HG02571 (cell line): ENCODE results near the gene QRSL1.
A peak's percentile ranks its signal among the peaks of the same experiment; 100 is the strongest.
"Not testable (repeated sequence)": the region's sequence is repeated elsewhere in the genome, so short reads cannot be mapped to it uniquely, and the experiment has no call there.

ENCODE experiments used
- ATAC-seq: cut with Tn5 transposase; IDR thresholded peaks from one replicate; pipeline ENCODE4 v1.9.1; 2021; ENCODE audit warnings: mild to moderate bottlenecking, moderate library complexity; ENCODE audit not compliant: unreplicated experiment

The QRSL1 gene

GRCh38 chr6:106674541-106675229 lies 45.3 kb downstream of the QRSL1 start:
- no peak for ATAC-seq

- no peak for ATAC-seq
Measured at GRCh38 chr6:106677282-106677681, 47.9 kb downstream of the QRSL1 start.

- ATAC-seq: no peak
Measured at GRCh38 chr6:106684011-106684410, 54.6 kb downstream of the QRSL1 start.

GRCh38 chr6:106685833-106686232 lies 56.5 kb downstream of the QRSL1 start:
- ATAC-seq: no peak

- ATAC-seq: no peak
Measured at GRCh38 chr6:106688177-106688951, 59.0 kb downstream of the QRSL1 start.

- ATAC-seq: no peak
Measured at GRCh38 chr6:106692112-106692818, 62.9 kb downstream of the QRSL1 start.

- ATAC-seq: no peak
Measured at GRCh38 chr6:106692819-106693208, 63.4 kb downstream of the QRSL1 start.

- ATAC-seq: no peak
Measured at GRCh38 chr6:106693418-106693817, 64.0 kb downstream of the QRSL1 start.

GRCh38 chr6:106694343-106694742 lies 65.0 kb downstream of the QRSL1 start:
- no peak for ATAC-seq

GRCh38 chr6:106700581-106700980 lies 71.2 kb downstream of the QRSL1 start:
- ATAC-seq: no peak

GRCh38 chr6:106701201-106701600 lies 71.8 kb downstream of the QRSL1 start:
- ATAC-seq: not testable (repeated sequence)

GRCh38 chr6:106702046-106702445 lies 72.7 kb downstream of the QRSL1 start:
- ATAC-seq: peak; percentile 28

GRCh38 chr6:106702451-106703110 lies 73.2 kb downstream of the QRSL1 start:
- peak; percentile 97 for ATAC-seq

- ATAC-seq: no peak
Measured at GRCh38 chr6:106704327-106704726, 74.9 kb downstream of the QRSL1 start.

- no peak for ATAC-seq
Measured at GRCh38 chr6:106705156-106705555, 75.8 kb downstream of the QRSL1 start.

GRCh38 chr6:106710580-106710979 lies 81.2 kb downstream of the QRSL1 start:
- ATAC-seq: no peak

GRCh38 chr6:106714281-106714680 lies 84.9 kb downstream of the QRSL1 start:
- no peak for ATAC-seq

- ATAC-seq: no peak
Measured at GRCh38 chr6:106715922-106716321, 86.5 kb downstream of the QRSL1 start.

GRCh38 chr6:106716966-106717365 lies 87.6 kb downstream of the QRSL1 start:
- no peak for ATAC-seq
